Heart left ventricle (tissue), 13 donors: ENCODE results near the gene AGMO.

Experiments used
- POLR2A ChIP-seq, 2 donors: fragments of 450-650 bp; IDR thresholded peaks; one replicate each; pipeline ENCODE4 v1.6.1; 2017; ENCODE audit warnings: antibody characterized with exemption in 2 of 2, mild to moderate bottlenecking in 2 of 2, moderate library complexity in 2 of 2
- TF ChIP-seq, protein P1 (sequence below), 12 donors: fragments of 200-600 bp; sonication (generic) in 4 of 12; IDR thresholded peaks; one replicate each; pipeline versions ENCODE4 v1.5.0 to v1.8.0; 2018 to 2022; ENCODE audit warnings: antibody characterized with exemption in 12 of 12, mild to moderate bottlenecking in 5 of 12
- donor health status: ischemic (EF 13 %, LVEDD 7.1; RV severe dilation, severe dysfunction).
- donor health status: DM: no; HTN: yes; CAD: no.
- donor health status: DM: no; HTN: no; CAD: no.
- donor health status: ischemic (EF 25% LVEDD 6.9; RV normal size, moderate dysfunction).
- donor health status: ischemic (EF 25% LVEDD 5.7; RV mildly dilated, moderate dysfunction).
- donor health status: ischemic (EF 35%, LVEDD 5.7; RV mildly dilated, moderate dysfunction).
- donor health status: nonischemic (EF 11% LVEDD 7.7; RV severe dilation, severe dysfunction).
- donor health status: DM: yes; HTN: yes; CAD: no.
- donor health status: PGD.
- donor health status: ischemic (EF 29% LVEDD 5.4; RV normal size, mild dysfunction).
- donor health status: nonischemic (EF 23%, LVEDD 6.1; RV moderate dilation, normal function).

DNA sequence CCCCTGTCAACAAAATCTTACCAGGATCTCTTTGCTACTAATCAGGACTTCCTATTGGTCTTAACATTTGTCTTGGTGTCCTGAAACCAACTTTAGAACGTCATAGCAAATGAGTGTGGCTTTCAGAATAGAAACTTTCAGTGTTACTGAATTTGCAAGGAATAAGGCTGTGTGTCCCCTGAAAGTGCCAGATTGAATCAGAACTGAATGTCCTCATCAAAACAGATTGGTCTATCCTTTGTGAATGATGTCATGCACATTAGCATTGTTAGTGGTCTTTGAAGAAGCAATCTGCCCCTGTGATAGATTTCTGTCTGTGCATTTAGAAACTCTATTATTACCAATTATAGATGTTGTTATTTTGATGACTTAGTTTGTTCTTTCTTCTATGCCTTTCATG is 119.9 kb downstream of the AGMO start:
- TF ChIP-seq, protein P1, sequence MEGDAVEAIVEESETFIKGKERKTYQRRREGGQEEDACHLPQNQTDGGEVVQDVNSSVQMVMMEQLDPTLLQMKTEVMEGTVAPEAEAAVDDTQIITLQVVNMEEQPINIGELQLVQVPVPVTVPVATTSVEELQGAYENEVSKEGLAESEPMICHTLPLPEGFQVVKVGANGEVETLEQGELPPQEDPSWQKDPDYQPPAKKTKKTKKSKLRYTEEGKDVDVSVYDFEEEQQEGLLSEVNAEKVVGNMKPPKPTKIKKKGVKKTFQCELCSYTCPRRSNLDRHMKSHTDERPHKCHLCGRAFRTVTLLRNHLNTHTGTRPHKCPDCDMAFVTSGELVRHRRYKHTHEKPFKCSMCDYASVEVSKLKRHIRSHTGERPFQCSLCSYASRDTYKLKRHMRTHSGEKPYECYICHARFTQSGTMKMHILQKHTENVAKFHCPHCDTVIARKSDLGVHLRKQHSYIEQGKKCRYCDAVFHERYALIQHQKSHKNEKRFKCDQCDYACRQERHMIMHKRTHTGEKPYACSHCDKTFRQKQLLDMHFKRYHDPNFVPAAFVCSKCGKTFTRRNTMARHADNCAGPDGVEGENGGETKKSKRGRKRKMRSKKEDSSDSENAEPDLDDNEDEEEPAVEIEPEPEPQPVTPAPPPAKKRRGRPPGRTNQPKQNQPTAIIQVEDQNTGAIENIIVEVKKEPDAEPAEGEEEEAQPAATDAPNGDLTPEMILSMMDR (IDR thresholded peaks at IDR 0.05) = no peak
- TF ChIP-seq POLR2A (IDR thresholded peaks at IDR 0.05) = no peak
